OCI-LY1 (cell line): ENCODE data around the gene CDK5R2.

Source experiments
- H2AFZ ChIP-seq: fragments of 200-600 bp; sonication (generic), shearing (Covaris generic); 2 replicates; pipeline ENCODE4 v1.6.0; 2014; ENCODE audit warnings: antibody characterized with exemption, mild to moderate bottlenecking, low read length
- H3F3A ChIP-seq: fragments of 200-600 bp; sonication (generic), shearing (Covaris generic); 2 replicates; pipeline ENCODE4 v1.6.0; 2014; ENCODE audit warnings: mild to moderate bottlenecking, antibody characterized with exemption, low read length, moderate library complexity; ENCODE audit not compliant: insufficient read depth
- H3K27ac ChIP-seq: fragments of 200-600 bp; sonication (generic); 2 replicates; pipeline ENCODE4 v1.5.1; 2014; ENCODE audit warnings: low read length, mixed run types, mild to moderate bottlenecking, low read depth; ENCODE audit not compliant: poor library complexity, severe bottlenecking
- H3K27me3 ChIP-seq: fragments of 200-600 bp; sonication (generic); 2 replicates; pipeline ENCODE4 v1.6.0; 2014; ENCODE audit warnings: antibody characterized with exemption, mild to moderate bottlenecking, low read length, moderate library complexity; ENCODE audit not compliant: insufficient read depth
- H3K36me3 ChIP-seq: fragments of 200-600 bp; sonication (generic); 2 replicates; pipeline ENCODE4 v1.6.1; 2014; ENCODE audit warnings: mild to moderate bottlenecking, antibody characterized with exemption, low read length, moderate library complexity, mixed read lengths; ENCODE audit not compliant: insufficient read depth
- H3K4me1 ChIP-seq: fragments of 200-600 bp; sonication (generic); 2 replicates; pipeline ENCODE4 v1.5.1; 2014; ENCODE audit warnings: mild to moderate bottlenecking, low read length, moderate library complexity; ENCODE audit not compliant: insufficient read depth, severe bottlenecking
- H3K4me2 ChIP-seq: fragments of 200-600 bp; sonication (generic), shearing (Covaris generic); 2 replicates; pipeline ENCODE4 v1.6.1; 2014; ENCODE audit warnings: low read length
- H3K4me3 ChIP-seq: fragments of 200-600 bp; sonication (generic); 2 replicates; pipeline ENCODE4 v1.5.1; 2014; ENCODE audit warnings: low read length, low read depth, mild to moderate bottlenecking, mixed read lengths; ENCODE audit not compliant: poor library complexity, severe bottlenecking
- H3K79me2 ChIP-seq: fragments of 200-600 bp; shearing (Covaris generic); 2 replicates; pipeline ENCODE4 v1.6.1; 2016; ENCODE audit warnings: mixed run types, low read length, mixed read lengths; ENCODE audit not compliant: insufficient read depth
- H3K9ac ChIP-seq: fragments of 200-600 bp; sonication (generic), shearing (Covaris generic); 2 replicates; pipeline ENCODE4 v1.6.1; 2014; ENCODE audit warnings: mild to moderate bottlenecking, low read length, mixed read lengths
- H3K9me2 ChIP-seq: fragments of 200-600 bp; sonication (generic), shearing (Covaris generic); 2 replicates; pipeline ENCODE4 v1.6.1; 2014; ENCODE audit warnings: low read depth, mild to moderate bottlenecking, low read length, mixed read lengths
- H3K9me3 ChIP-seq: fragments of 200-600 bp; shearing (Covaris generic); 2 replicates; pipeline ENCODE4 v1.6.1; 2014; ENCODE audit warnings: low read length, mixed read lengths
- H4K20me1 ChIP-seq: fragments of 200-600 bp; sonication (generic), shearing (Covaris generic); 2 replicates; pipeline ENCODE4 v1.6.0; 2016; ENCODE audit warnings: mild to moderate bottlenecking, low read length; ENCODE audit not compliant: insufficient read depth
- CTCF ChIP-seq: fragments of 200-600 bp; sonication (generic), shearing (Covaris generic); IDR thresholded peaks from 2 replicates; pipeline ENCODE4 v1.5.1; 2017; ENCODE audit warnings: mild to moderate bottlenecking, antibody characterized with exemption, low read length, moderate library complexity, mixed read lengths
- EZH2 ChIP-seq: fragments of 200-600 bp; sonication (generic), shearing (Covaris generic); IDR thresholded peaks from 2 replicates; pipeline ENCODE4 v1.8.0; 2017; ENCODE audit warnings: borderline replicate concordance, mixed run types, mild to moderate bottlenecking, antibody characterized with exemption, low read length, moderate library complexity, mixed read lengths

Gene CDK5R2

GRCh38 chr2:219000569-219000960 lies 41.1 kb downstream of the CDK5R2 start:
- H3K27ac ChIP-seq, result no peak overlapping the region
- no peaks in the 10 kb centered on the region for H4K20me1 ChIP-seq
- H3K79me2 ChIP-seq, result no peaks in the 10 kb centered on the region
- H3K4me3 ChIP-seq, result no peak overlapping the region
- H3K9me2 ChIP-seq, result no peaks in the 10 kb centered on the region
- H3K9ac ChIP-seq, result no peak overlapping the region
- peaks cover 4% of the 10 kb centered on the region for H3K4me1 ChIP-seq
- H3K27me3 ChIP-seq, result peaks cover 9% of the 10 kb centered on the region
- no peak for TF ChIP-seq CTCF
- no peak for TF ChIP-seq EZH2
- H3K4me2 ChIP-seq, result no peak overlapping the region
- no peaks in the 10 kb centered on the region for H3F3A ChIP-seq
- no peaks in the 10 kb centered on the region for H3K36me3 ChIP-seq
- no peak overlapping the region for H2AFZ ChIP-seq
- H3K9me3 ChIP-seq, result no peaks in the 10 kb centered on the region

GRCh38 chr2:219001100-219001576 lies 41.7 kb downstream of the CDK5R2 start:
- Histone ChIP-seq H3K36me3 (no peaks in the 10 kb centered on the region), H4K20me1 (no peaks in the 10 kb centered on the region), H3K27me3 (peaks cover 9% of the 10 kb centered on the region), H3K27ac (no peak overlapping the region), H3K4me1 (peaks cover 4% of the 10 kb centered on the region), H3K4me3 (no peak overlapping the region), H3K4me2 (no peak overlapping the region), H3F3A (no peaks in the 10 kb centered on the region), H3K9me2 (no peaks in the 10 kb centered on the region), H2AFZ (no peak overlapping the region), H3K79me2 (no peaks in the 10 kb centered on the region), H3K9ac (no peak overlapping the region), H3K9me3 (no peaks in the 10 kb centered on the region)
- TF ChIP-seq EZH2 (no peak), CTCF (no peak)

- TF ChIP-seq CTCF, result no peak
- no peak for TF ChIP-seq EZH2
- H3K27ac ChIP-seq, result no peak overlapping the region
- no peak overlapping the region for H3K9ac ChIP-seq
- peaks cover 9% of the 10 kb centered on the region for H3K27me3 ChIP-seq
- H3K4me2 ChIP-seq, result peak overlapping the region; percentile 35; the same call in 1 of the 2 replicates
- H3F3A ChIP-seq, result no peaks in the 10 kb centered on the region
- H3K4me1 ChIP-seq, result peaks cover 4% of the 10 kb centered on the region
- H3K9me2 ChIP-seq, result no peaks in the 10 kb centered on the region
- no peak overlapping the region for H3K4me3 ChIP-seq
- H3K9me3 ChIP-seq, result no peaks in the 10 kb centered on the region
- no peaks in the 10 kb centered on the region for H4K20me1 ChIP-seq
- H3K36me3 ChIP-seq, result no peaks in the 10 kb centered on the region
- H3K79me2 ChIP-seq, result no peaks in the 10 kb centered on the region
- no peak overlapping the region for H2AFZ ChIP-seq
Measured at GRCh38 chr2:219001577-219002394, 42.3 kb downstream of the CDK5R2 start.
